Measurements from ENCODE around the gene WASHC4.

DNA sequence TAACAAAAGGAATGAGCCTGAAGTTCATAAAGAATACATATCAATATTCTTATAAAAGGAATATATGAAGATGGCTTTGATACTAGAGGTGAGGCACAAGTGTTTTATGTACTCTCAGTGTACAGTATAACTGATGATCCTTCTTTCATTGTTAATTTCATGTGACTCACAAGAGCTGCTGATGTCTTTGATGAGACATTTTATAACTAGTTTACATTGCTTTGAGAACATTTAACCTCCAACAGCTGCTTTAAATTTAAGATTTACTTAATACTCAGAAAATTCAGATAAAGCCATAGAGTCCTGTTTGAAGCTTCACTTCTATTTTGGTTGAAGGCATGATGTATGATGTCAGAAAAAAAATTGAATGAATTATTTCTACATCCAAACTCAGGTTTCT is 59.8 kb downstream of the WASHC4 start:
- TF ChIP-seq CTCF (IDR thresholded peaks at IDR 0.05) (no peak), CHD2 (IDR thresholded peaks at IDR 0.05; ENCODE audit: low read length, partially characterized antibody) (no peak), CEBPB (IDR thresholded peaks at IDR 0.05) (no peak), EP300 (IDR thresholded peaks at IDR 0.05) (no peak), KDM1A (IDR thresholded peaks at IDR 0.05; ENCODE audit: low read depth) (no peak), MYC (IDR thresholded peaks at IDR 0.05; ENCODE audit: borderline replicate concordance, low read length) (no peak), MAFK (IDR thresholded peaks at IDR 0.05; ENCODE audit: partially characterized antibody) (no peak), BHLHE40 (IDR thresholded peaks at IDR 0.05; ENCODE audit: low read depth, low read length) (no peak), RFX5 (IDR thresholded peaks at IDR 0.05) (no peak), SREBF2 (IDR thresholded peaks at IDR 0.05) (no peak), POLR2A (IDR thresholded peaks at IDR 0.05; ENCODE audit: low read length) (no peak), HDAC2 (IDR thresholded peaks at IDR 0.05) (no peak)
